PFSK-1 (cell line): Measurements from ENCODE around the gene MRPS2.
A peak's percentile ranks its signal among the peaks of the same experiment; 100 is the strongest.
"Not testable (repeated sequence)": the region's sequence is repeated elsewhere in the genome, so short reads cannot be mapped to it uniquely, and the experiment has no call there.

Source experiments
- POLR2AphosphoS5 ChIP-seq: IDR thresholded peaks from 2 replicates; pipeline ENCODE4 v1.6.1; 2012; ENCODE audit warnings: low read depth, mild to moderate bottlenecking, control low read depth, low read length, moderate library complexity
- REST ChIP-seq, 2 experiments: IDR thresholded peaks; 2 replicates each; pipeline versions ENCODE4 v1.6.1 to v1.8.0; 2011 to 2012; ENCODE audit warnings: low read depth in 2 of 2, low read length in 2 of 2, control low read depth in 1 of 2, inconsistent platforms in 1 of 2, mild to moderate bottlenecking in 1 of 2, moderate library complexity in 1 of 2; ENCODE audit not compliant: insufficient read depth in 1 of 2
- SIN3A ChIP-seq: IDR thresholded peaks from 2 replicates; pipeline ENCODE4 v1.6.1; 2012; ENCODE audit warnings: mild to moderate bottlenecking, low read length, moderate library complexity, borderline replicate concordance; ENCODE audit not compliant: insufficient read depth

- 0 out of 2 replicates have a peak, but pooled peaks have one; percentile 40 for TF ChIP-seq POLR2AphosphoS5
- TF ChIP-seq SIN3A; REST (IDR thresholded peaks at IDR 0.05; ENCODE audit: insufficient read depth in 1 of 2, low read depth in 2 of 2, low read length in 2 of 2): not testable (repeated sequence)
These were observed 33.8 kb downstream of the MRPS2 start for GRCh38 chr9:135534192-135534711.
